HepG2 (cell line): ENCODE measurements around the gene PDLIM4. TPM values are rescaled to one million over a fixed set of nuclear protein-coding genes. Genes with fewer than 3 reads are reported as not detected.
A peak's percentile ranks its signal among the peaks of the same experiment; 100 is the strongest.

Source experiments
- AGO1 ChIP-seq: fragments of 200-400 bp; formaldehyde crosslinking; IDR thresholded peaks from 2 replicates; pipeline ENCODE4 v1.6.1; 2017; ENCODE audit warnings: mild to moderate bottlenecking, low read depth, low read length, moderate library complexity; ENCODE audit not compliant: poor library complexity, severe bottlenecking
- FIP1L1 ChIP-seq: fragments of 200-400 bp; formaldehyde crosslinking; IDR thresholded peaks from 2 replicates; pipeline ENCODE4 v1.6.1; 2018; ENCODE audit warnings: low read depth, mild to moderate bottlenecking, low read length, moderate library complexity, borderline replicate concordance; ENCODE audit not compliant: insufficient read depth
- GATAD1 ChIP-seq: IDR thresholded peaks from 2 replicates; pipeline ENCODE4 v1.6.1; 2016; ENCODE audit warnings: missing genetic modification reagents, missing compliant biosample characterization
- PHB2 ChIP-seq: fragments of 450-650 bp; IDR thresholded peaks from 2 replicates; pipeline ENCODE4 v1.6.1; 2018; ENCODE audit not compliant: partially characterized antibody
- RXRA ChIP-seq: sonication (generic); formaldehyde crosslinking; IDR thresholded peaks from 2 replicates; pipeline ENCODE4 v1.5.1; 2020; ENCODE audit warnings: missing genetic modification reagents
- SMAD3 ChIP-seq: sonication (generic); formaldehyde crosslinking; IDR thresholded peaks from 2 replicates; pipeline ENCODE4 v1.4.0; 2020; ENCODE audit warnings: missing genetic modification reagents
- SOX13 ChIP-seq, 3 experiments: fragments of 450-650 bp in 1 of 3; sonication (generic) in 1 of 3; formaldehyde crosslinking in 1 of 3; IDR thresholded peaks in 2 of 3; conservative IDR thresholded peaks in 1 of 3; 2 replicates each; pipeline versions ENCODE4 v1.5.0 to v1.6.1; 2016 to 2020; ENCODE audit warnings: antibody characterized with exemption in 1 of 3, mild to moderate bottlenecking in 1 of 3, missing compliant biosample characterization in 1 of 3, missing genetic modification reagents in 1 of 3, moderate library complexity in 1 of 3
- ZBTB46 ChIP-seq: sonication (generic); formaldehyde crosslinking; IDR thresholded peaks from 2 replicates; pipeline ENCODE4 v1.4.0; 2020; ENCODE audit warnings: mild to moderate bottlenecking, missing genetic modification reagents, borderline replicate concordance
- ZNF251 ChIP-seq: sonication (generic); formaldehyde crosslinking; IDR thresholded peaks from 2 replicates; pipeline ENCODE4 v1.9.0; 2021; ENCODE audit warnings: mild to moderate bottlenecking, missing genetic modification reagents
- ZNF292 ChIP-seq: sonication (generic); formaldehyde crosslinking; IDR thresholded peaks from 2 replicates; pipeline ENCODE4 v1.8.1; 2022; ENCODE audit warnings: mild to moderate bottlenecking, low read depth, missing genetic modification reagents, borderline replicate concordance
- ZNF326 ChIP-seq: sonication (generic); formaldehyde crosslinking; IDR thresholded peaks from 2 replicates; pipeline ENCODE4 v1.4.0; 2020; ENCODE audit warnings: missing genetic modification reagents, borderline replicate concordance
- ZNF747 ChIP-seq: sonication (generic); formaldehyde crosslinking; IDR thresholded peaks from 2 replicates; pipeline ENCODE4 v1.8.1; 2023; ENCODE audit warnings: missing genetic modification reagents, mild to moderate bottlenecking, borderline replicate concordance
- polyA plus RNA-seq, 8 experiments: library from polyadenylated mRNA; depleted of rRNA in 3 of 8; stranded (reverse) in 7 of 8; unstranded in 1 of 8; fragments of >200 nt; fragmentation: Illumina TruSeq in 4 of 8; extraction: Trizol in 4 of 8; gene quantifications; 2 replicates each; pipeline versions ENCODE4 v1.2.1 to v1.2.3, GENCODE V29; 2011 to 2016; ENCODE audit warnings: low read depth in 4 of 8, missing spikeins in 1 of 8, mixed read lengths in 1 of 8; ENCODE audit not compliant: insufficient read depth in 1 of 8
- total RNA-seq, 5 experiments: library from RNA; depleted of rRNA; stranded (reverse); fragments of >200 nt; fragmentation: Illumina TruSeq; extraction: Trizol; gene quantifications; 2 replicates each; pipeline ENCODE4 v1.2.3, GENCODE V29; 2016; ENCODE audit warnings: low read depth in 1 of 5
- TF ChIP-seq, protein P1 (sequence below): sonication (generic); formaldehyde crosslinking; IDR thresholded peaks from 2 replicates; pipeline ENCODE4 v1.8.1; 2022; ENCODE audit warnings: low read depth, mild to moderate bottlenecking, missing genetic modification reagents
- TF ChIP-seq, protein P2 (sequence below): sonication (generic); formaldehyde crosslinking; IDR thresholded peaks from 2 replicates; pipeline ENCODE4 v1.4.0; 2020; ENCODE audit warnings: missing genetic modification reagents, borderline replicate concordance
- TF ChIP-seq, protein P3 (sequence below): sonication (generic); formaldehyde crosslinking; IDR thresholded peaks from 2 replicates; pipeline ENCODE4 v1.8.0; 2022; ENCODE audit warnings: missing genetic modification reagents, mild to moderate bottlenecking, inconsistent platforms, borderline replicate concordance
- TF ChIP-seq, protein P4 (sequence below): IDR thresholded peaks from 2 replicates; pipeline ENCODE4 v1.6.1; 2012; ENCODE audit warnings: inconsistent platforms

PDLIM4 gene
- total and polyA plus RNA-seq, 2 of the 13 experiments (the other 11 are each of a cell fraction or from before 2014, with no cell fraction given), result 1.1 to 2.3 TPM

- TF ChIP-seq, protein P1, sequence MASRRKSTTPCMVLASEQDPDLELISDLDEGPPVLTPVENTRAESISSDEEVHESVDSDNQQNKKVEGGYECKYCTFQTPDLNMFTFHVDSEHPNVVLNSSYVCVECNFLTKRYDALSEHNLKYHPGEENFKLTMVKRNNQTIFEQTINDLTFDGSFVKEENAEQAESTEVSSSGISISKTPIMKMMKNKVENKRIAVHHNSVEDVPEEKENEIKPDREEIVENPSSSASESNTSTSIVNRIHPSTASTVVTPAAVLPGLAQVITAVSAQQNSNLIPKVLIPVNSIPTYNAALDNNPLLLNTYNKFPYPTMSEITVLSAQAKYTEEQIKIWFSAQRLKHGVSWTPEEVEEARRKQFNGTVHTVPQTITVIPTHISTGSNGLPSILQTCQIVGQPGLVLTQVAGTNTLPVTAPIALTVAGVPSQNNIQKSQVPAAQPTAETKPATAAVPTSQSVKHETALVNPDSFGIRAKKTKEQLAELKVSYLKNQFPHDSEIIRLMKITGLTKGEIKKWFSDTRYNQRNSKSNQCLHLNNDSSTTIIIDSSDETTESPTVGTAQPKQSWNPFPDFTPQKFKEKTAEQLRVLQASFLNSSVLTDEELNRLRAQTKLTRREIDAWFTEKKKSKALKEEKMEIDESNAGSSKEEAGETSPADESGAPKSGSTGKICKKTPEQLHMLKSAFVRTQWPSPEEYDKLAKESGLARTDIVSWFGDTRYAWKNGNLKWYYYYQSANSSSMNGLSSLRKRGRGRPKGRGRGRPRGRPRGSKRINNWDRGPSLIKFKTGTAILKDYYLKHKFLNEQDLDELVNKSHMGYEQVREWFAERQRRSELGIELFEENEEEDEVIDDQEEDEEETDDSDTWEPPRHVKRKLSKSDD (CRISPR knock-in tag), result no peak
- TF ChIP-seq SMAD3 (CRISPR knock-in tag) (no peak), RXRA (CRISPR knock-in tag) (peak; percentile 62; the same call in 1 of the 2 replicates), AGO1 (no peak), ZNF747 (CRISPR knock-in tag) (no peak), ZNF326 (no peak), ZNF251 (CRISPR knock-in tag) (no peak), ZBTB46 (CRISPR knock-in tag) (no peak), FIP1L1 (no peak), GATAD1 (CRISPR knock-in tag) (no peak), SOX13 (IDR thresholded peaks at IDR 0.05) (no peak), SOX13 (CRISPR knock-in tag; conservative IDR thresholded peaks at IDR 0.05 in 1 of 2, IDR thresholded peaks at IDR 0.05 in 1 of 2) (0 out of 4 replicates have a peak, but pooled peaks of 1 of the 2 experiments have one; percentile 5), ZNF292 (peak; percentile 96; the same call in 1 of the 2 replicates), PHB2 (no peak)
- TF ChIP-seq, protein P2, sequence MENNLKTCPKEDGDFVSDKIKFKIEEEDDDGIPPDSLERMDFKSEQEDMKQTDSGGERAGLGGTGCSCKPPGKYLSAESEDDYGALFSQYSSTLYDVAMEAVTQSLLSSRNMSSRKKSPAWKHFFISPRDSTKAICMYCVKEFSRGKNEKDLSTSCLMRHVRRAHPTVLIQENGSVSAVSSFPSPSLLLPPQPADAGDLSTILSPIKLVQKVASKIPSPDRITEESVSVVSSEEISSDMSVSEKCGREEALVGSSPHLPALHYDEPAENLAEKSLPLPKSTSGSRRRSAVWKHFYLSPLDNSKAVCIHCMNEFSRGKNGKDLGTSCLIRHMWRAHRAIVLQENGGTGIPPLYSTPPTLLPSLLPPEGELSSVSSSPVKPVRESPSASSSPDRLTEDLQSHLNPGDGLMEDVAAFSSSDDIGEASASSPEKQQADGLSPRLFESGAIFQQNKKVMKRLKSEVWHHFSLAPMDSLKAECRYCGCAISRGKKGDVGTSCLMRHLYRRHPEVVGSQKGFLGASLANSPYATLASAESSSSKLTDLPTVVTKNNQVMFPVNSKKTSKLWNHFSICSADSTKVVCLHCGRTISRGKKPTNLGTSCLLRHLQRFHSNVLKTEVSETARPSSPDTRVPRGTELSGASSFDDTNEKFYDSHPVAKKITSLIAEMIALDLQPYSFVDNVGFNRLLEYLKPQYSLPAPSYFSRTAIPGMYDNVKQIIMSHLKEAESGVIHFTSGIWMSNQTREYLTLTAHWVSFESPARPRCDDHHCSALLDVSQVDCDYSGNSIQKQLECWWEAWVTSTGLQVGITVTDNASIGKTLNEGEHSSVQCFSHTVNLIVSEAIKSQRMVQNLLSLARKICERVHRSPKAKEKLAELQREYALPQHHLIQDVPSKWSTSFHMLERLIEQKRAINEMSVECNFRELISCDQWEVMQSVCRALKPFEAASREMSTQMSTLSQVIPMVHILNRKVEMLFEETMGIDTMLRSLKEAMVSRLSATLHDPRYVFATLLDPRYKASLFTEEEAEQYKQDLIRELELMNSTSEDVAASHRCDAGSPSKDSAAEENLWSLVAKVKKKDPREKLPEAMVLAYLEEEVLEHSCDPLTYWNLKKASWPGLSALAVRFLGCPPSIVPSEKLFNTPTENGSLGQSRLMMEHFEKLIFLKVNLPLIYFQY (CRISPR knock-in tag), result peak; percentile 95
- TF ChIP-seq, protein P3, sequence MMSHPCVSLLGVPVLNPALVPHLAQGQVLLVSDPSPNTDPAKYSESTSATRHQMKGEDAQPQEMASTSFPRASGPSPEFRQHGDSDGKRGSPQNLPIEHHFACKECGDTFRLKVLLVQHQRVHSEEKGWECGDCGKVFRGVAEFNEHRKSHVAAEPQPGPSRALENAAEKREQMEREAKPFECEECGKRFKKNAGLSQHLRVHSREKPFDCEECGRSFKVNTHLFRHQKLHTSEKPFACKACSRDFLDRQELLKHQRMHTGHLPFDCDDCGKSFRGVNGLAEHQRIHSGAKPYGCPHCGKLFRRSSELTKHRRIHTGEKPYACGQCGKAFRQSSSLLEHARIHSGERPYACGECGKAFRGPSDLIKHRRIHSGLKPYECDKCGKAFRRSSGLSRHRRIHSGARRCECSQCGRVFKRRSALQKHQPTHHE, result no peak
- TF ChIP-seq, protein P4, sequence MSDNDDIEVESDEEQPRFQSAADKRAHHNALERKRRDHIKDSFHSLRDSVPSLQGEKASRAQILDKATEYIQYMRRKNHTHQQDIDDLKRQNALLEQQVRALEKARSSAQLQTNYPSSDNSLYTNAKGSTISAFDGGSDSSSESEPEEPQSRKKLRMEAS, result no peak
Observed at GRCh38 chr5:132321109-132321721, 63.7 kb downstream of the PDLIM4 start (continued).
